ENCODE data around the gene DLGAP1.

DNA sequence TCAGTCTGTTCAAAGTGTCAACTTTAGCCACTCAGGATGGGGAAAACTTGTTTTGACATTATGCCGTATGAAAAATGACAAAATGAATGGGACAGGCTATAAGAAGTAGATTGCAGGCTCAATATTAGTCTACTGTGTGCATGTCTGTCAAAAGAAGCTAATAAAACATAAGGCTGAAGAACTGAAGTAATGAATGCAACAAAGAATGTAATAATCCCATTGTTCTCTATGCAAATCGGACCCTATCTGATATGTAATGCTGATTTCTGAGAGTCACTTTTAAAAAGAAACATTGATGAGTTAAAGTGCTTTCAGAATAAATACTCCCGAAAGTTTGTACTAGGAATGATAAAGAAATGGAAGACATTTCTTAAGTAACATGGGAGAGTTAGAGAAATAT, 172.2 kb downstream of the DLGAP1 start:
- no peak for TF ChIP-seq POLR2A (IDR thresholded peaks at IDR 0.05)
- TF ChIP-seq, protein P1, sequence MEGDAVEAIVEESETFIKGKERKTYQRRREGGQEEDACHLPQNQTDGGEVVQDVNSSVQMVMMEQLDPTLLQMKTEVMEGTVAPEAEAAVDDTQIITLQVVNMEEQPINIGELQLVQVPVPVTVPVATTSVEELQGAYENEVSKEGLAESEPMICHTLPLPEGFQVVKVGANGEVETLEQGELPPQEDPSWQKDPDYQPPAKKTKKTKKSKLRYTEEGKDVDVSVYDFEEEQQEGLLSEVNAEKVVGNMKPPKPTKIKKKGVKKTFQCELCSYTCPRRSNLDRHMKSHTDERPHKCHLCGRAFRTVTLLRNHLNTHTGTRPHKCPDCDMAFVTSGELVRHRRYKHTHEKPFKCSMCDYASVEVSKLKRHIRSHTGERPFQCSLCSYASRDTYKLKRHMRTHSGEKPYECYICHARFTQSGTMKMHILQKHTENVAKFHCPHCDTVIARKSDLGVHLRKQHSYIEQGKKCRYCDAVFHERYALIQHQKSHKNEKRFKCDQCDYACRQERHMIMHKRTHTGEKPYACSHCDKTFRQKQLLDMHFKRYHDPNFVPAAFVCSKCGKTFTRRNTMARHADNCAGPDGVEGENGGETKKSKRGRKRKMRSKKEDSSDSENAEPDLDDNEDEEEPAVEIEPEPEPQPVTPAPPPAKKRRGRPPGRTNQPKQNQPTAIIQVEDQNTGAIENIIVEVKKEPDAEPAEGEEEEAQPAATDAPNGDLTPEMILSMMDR (IDR thresholded peaks at IDR 0.05), result no peak
- TF ChIP-seq POLR2AphosphoS5 (IDR thresholded peaks at IDR 0.05), result no peak

Measured in breast epithelium (tissue), 3 donors.